HL-60 (cell line): ENCODE data around the gene SLC35F3.

Experiments
- DNase-seq, 2 experiments: peaks; one replicate each; pipeline ENCODE4 v3.0.0-alpha.2; 2010 to 2020; ENCODE audit warnings: low read depth in 1 of 2, low spot score in 1 of 2
- H3K27ac ChIP-seq: fragments of 250-450 bp; sonication (Bioruptor Pico); replicated peaks from 2 replicates; pipeline ENCODE4 v1.5.1; 2020; ENCODE audit warnings: mild to moderate bottlenecking, moderate library complexity
- H3K27me3 ChIP-seq: fragments of 250-450 bp; sonication (Bioruptor Pico); 2 replicates; pipeline ENCODE4 v1.5.1; 2021; ENCODE audit warnings: mild to moderate bottlenecking, moderate library complexity; ENCODE audit not compliant: insufficient read depth, poor library complexity, severe bottlenecking
- H3K4me3 ChIP-seq: replicated peaks from 2 replicates; pipeline ENCODE4 v1.5.1; 2011; ENCODE audit warnings: mild to moderate bottlenecking, control low read depth, low read length; ENCODE audit not compliant: insufficient read depth
- GABPA ChIP-seq: IDR thresholded peaks from 2 replicates; pipeline ENCODE4 v1.6.1; 2012; ENCODE audit warnings: low read depth
- POLR2AphosphoS5 ChIP-seq: IDR thresholded peaks from 2 replicates; pipeline ENCODE4 v1.6.1; 2012; ENCODE audit warnings: low read depth
- SPI1 ChIP-seq: IDR thresholded peaks from 2 replicates; pipeline ENCODE4 v1.6.1; 2012; ENCODE audit warnings: low read depth, mild to moderate bottlenecking, borderline replicate concordance
- TF ChIP-seq, protein P1 (sequence below): IDR thresholded peaks from one replicate; pipeline ENCODE4 v1.5.1; 2011; ENCODE audit warnings: low read length, control low read depth, inconsistent platforms; ENCODE audit not compliant: insufficient read depth
- TF ChIP-seq, protein P2 (sequence below): IDR thresholded peaks from 2 replicates; pipeline ENCODE4 v1.6.1; 2012; ENCODE audit warnings: low read depth; ENCODE audit not compliant: insufficient replicate concordance

Gene SLC35F3

GRCh38 chr1:234361102-234361603 lies 456.7 kb downstream of the SLC35F3 start:
- TF ChIP-seq GABPA (no peak), SPI1 (no peak), POLR2AphosphoS5 (no peak)
- TF ChIP-seq, protein P1, sequence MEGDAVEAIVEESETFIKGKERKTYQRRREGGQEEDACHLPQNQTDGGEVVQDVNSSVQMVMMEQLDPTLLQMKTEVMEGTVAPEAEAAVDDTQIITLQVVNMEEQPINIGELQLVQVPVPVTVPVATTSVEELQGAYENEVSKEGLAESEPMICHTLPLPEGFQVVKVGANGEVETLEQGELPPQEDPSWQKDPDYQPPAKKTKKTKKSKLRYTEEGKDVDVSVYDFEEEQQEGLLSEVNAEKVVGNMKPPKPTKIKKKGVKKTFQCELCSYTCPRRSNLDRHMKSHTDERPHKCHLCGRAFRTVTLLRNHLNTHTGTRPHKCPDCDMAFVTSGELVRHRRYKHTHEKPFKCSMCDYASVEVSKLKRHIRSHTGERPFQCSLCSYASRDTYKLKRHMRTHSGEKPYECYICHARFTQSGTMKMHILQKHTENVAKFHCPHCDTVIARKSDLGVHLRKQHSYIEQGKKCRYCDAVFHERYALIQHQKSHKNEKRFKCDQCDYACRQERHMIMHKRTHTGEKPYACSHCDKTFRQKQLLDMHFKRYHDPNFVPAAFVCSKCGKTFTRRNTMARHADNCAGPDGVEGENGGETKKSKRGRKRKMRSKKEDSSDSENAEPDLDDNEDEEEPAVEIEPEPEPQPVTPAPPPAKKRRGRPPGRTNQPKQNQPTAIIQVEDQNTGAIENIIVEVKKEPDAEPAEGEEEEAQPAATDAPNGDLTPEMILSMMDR: no peak
- TF ChIP-seq, protein P2, sequence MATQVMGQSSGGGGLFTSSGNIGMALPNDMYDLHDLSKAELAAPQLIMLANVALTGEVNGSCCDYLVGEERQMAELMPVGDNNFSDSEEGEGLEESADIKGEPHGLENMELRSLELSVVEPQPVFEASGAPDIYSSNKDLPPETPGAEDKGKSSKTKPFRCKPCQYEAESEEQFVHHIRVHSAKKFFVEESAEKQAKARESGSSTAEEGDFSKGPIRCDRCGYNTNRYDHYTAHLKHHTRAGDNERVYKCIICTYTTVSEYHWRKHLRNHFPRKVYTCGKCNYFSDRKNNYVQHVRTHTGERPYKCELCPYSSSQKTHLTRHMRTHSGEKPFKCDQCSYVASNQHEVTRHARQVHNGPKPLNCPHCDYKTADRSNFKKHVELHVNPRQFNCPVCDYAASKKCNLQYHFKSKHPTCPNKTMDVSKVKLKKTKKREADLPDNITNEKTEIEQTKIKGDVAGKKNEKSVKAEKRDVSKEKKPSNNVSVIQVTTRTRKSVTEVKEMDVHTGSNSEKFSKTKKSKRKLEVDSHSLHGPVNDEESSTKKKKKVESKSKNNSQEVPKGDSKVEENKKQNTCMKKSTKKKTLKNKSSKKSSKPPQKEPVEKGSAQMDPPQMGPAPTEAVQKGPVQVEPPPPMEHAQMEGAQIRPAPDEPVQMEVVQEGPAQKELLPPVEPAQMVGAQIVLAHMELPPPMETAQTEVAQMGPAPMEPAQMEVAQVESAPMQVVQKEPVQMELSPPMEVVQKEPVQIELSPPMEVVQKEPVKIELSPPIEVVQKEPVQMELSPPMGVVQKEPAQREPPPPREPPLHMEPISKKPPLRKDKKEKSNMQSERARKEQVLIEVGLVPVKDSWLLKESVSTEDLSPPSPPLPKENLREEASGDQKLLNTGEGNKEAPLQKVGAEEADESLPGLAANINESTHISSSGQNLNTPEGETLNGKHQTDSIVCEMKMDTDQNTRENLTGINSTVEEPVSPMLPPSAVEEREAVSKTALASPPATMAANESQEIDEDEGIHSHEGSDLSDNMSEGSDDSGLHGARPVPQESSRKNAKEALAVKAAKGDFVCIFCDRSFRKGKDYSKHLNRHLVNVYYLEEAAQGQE: no peak
- DNase-seq: no peak
- H3K4me3 ChIP-seq: no peak overlapping the region
- no peak overlapping the region for H3K27ac ChIP-seq
- no peaks in the 10 kb centered on the region for H3K27me3 ChIP-seq

GRCh38 chr1:234362558-234362957 lies 458.1 kb downstream of the SLC35F3 start:
- no peak for TF ChIP-seq SPI1
- no peak overlapping the region for H3K27ac ChIP-seq
- no peak overlapping the region for H3K4me3 ChIP-seq
- no peak for DNase-seq
- H3K27me3 ChIP-seq: no peaks in the 10 kb centered on the region

DNA sequence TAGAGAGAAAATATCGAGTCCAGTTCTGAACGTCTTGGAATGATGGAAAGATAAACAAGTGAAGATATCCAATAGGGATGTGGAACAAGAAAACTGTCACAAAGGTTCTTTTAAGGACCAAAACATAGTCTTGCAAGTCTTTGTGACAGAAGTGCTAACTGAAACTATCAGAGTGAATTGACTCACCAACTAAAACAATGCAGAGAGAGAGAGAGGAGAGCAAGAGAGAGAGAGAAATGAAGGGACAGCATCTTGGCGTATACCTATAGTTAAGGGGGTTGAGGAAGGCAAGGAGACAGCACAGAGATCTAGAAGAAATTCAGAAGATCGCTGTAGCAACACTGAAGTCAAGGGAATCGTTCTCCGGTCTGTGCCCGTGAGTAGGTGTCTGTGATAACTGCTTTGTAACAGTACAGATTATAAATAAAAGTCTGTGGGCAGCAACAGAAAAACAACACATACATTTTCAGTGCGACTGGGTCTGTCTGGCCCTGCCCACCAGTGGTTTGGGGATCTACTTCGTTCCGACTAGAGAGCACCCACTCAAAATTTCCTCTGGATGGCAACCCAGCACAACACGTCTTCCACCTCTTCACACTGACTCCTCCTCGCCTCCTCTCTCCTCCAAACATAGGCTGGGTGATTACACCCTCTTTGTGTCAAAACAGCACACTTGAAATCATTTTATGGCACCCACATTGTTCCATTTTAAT lies 464.0 kb downstream of the SLC35F3 start:
- no peak for DNase-seq

More for the DNA sequence above, 464.0 kb downstream of the SLC35F3 start:
- no peaks in the 10 kb centered on the region for H3K27me3 ChIP-seq
- H3K27ac ChIP-seq: no peak overlapping the region
- TF ChIP-seq SPI1 (no peak), GABPA (no peak), POLR2AphosphoS5 (no peak)
- TF ChIP-seq, protein P2: no peak
- TF ChIP-seq, protein P1: no peak
- no peak overlapping the region for H3K4me3 ChIP-seq
